Stomach (tissue), 19 donors: ENCODE measurements around the gene TLR1. TPM values are rescaled to one million over a fixed set of nuclear protein-coding genes. Genes with fewer than 3 reads are reported as not detected.

ENCODE experiments used
- DNase-seq, 2 donors: peaks; one replicate each; pipeline versions ENCODE4 v3.0.0 to v3.0.0-alpha.2; 2013 to 2019
- H3K27ac ChIP-seq, 5 donors: fragments of 200-600 bp in 4 of 5; sonication (generic) in 4 of 5; one replicate each; pipeline ENCODE4 v1.5.1; 2013 to 2019; ENCODE audit warnings: mild to moderate bottlenecking in 1 of 5, moderate library complexity in 1 of 5
- H3K27me3 ChIP-seq, 3 donors: fragments of 200-600 bp; sonication (generic); one replicate each; pipeline ENCODE4 v1.5.1; 2017 to 2019; ENCODE audit warnings: mixed run types in 1 of 3
- H3K36me3 ChIP-seq, 4 donors: fragments of 200-600 bp; sonication (generic); 1 replicate in 3 of 4; 2 replicates in 1 of 4; pipeline ENCODE4 v1.5.1; 2016 to 2019
- H3K4me1 ChIP-seq, 4 donors: fragments of 200-600 bp; sonication (generic); one replicate each; pipeline ENCODE4 v1.5.1; 2016 to 2019
- H3K4me3 ChIP-seq, 4 donors: fragments of 200-600 bp; sonication (generic) in 3 of 4; one replicate each; pipeline ENCODE4 v1.5.1; 2016 to 2019; ENCODE audit warnings: mild to moderate bottlenecking in 1 of 4
- H3K9me3 ChIP-seq, 4 donors: fragments of 200-600 bp; sonication (generic); one replicate each; pipeline ENCODE4 v1.5.1; 2016 to 2019
- CTCF ChIP-seq, 7 experiments: fragments of 450-650 bp in 4 of 7; fragments of 200-600 bp in 3 of 7; sonication (generic) in 3 of 7; IDR thresholded peaks; one replicate each; pipeline ENCODE4 v1.5.1; 2016 to 2019; ENCODE audit warnings: antibody characterized with exemption in 7 of 7, control low read depth in 2 of 7, mild to moderate bottlenecking in 1 of 7
- EP300 ChIP-seq: sonication (generic); formaldehyde crosslinking; IDR thresholded peaks from one replicate; pipeline ENCODE4 v1.6.1; 2017; ENCODE audit warnings: antibody characterized with exemption
- POLR2A ChIP-seq, 4 donors: fragments of 450-650 bp; IDR thresholded peaks; one replicate each; pipeline ENCODE4 v1.6.1; 2016; ENCODE audit warnings: antibody characterized with exemption in 4 of 4, control low read depth in 2 of 4, mild to moderate bottlenecking in 1 of 4, moderate library complexity in 1 of 4
- POLR2AphosphoS5 ChIP-seq, 3 donors: sonication (generic); formaldehyde crosslinking; IDR thresholded peaks; one replicate each; pipeline ENCODE4 v1.6.1; 2016; ENCODE audit warnings: antibody characterized with exemption in 3 of 3
- WGBS, 5 donors: extraction: QIAGEN DNeasy Blood & Tissue Kit in 3 of 5; methylation state at CpG; one replicate each; pipeline versions ENCODE4 v1.1.5 to v1.1.7; 2013 to 2018; 5-methylcytosine and 5-hydroxymethylcytosine counted together
- intact Hi-C: fragments of 100-400 bp; cut with DNase I; formaldehyde crosslinking; loops from one replicate; pipeline ENCODE4 v1.15.1; 2023; ENCODE audit warnings: low total_unique reads
- long read RNA-seq, 10 donors: transcript quantifications; one replicate each; lab custom pipeline, GENCODE V29; 2026
- polyA plus RNA-seq, 3 donors: library from polyadenylated mRNA; stranded (reverse); fragments of 200-250 nt; gene quantifications; one replicate each; pipeline ENCODE4 v1.2.3, GENCODE V29; 2013
- total RNA-seq, 5 donors: library from RNA; depleted of rRNA; stranded (reverse); fragments of >200 nt; gene quantifications; one replicate each; pipeline versions ENCODE4 v1.1.0 to v1.2.3, GENCODE V29; 2014 to 2016
- donor health status: healthy with polysubstance abuse.
- donor health status: Bipolar disorder and iron deficiency.
- donor health status: healthy.

TLR1 gene
- total RNA-seq = 10 to 100 TPM in 1 of 5 donors, 1 to 10 TPM in 3, not detected in 1; 5.3 to 37.4 (median 6.9) TPM
- polyA plus RNA-seq = 1 to 10 TPM; 1.2 to 2.9 (median 1.5) TPM
- long read RNA-seq, donor 1 = 0 reads
- long read RNA-seq, donor 2 = 0 reads
- long read RNA-seq, donor 3 = 0 reads
- long read RNA-seq, donor 4 = 0 reads
- long read RNA-seq, donor 5, partial matches to known transcripts = 0 of 1 reads
- long read RNA-seq, donor 5, other reads (novel, unspliced or antisense) = 0 of 1 reads
- long read RNA-seq, donor 6 = 0 reads
- long read RNA-seq, donor 7, partial matches to known transcripts = 0 of 2 reads
- long read RNA-seq, donor 7, other reads (novel, unspliced or antisense) = 0 of 2 reads
- long read RNA-seq, donor 8 = 0 reads
- long read RNA-seq, donor 9 = 0 reads
- long read RNA-seq, donor 10 = 0 reads

GRCh38 chr4:38804654-38805295 is at the start of gene TLR1:
TSS of gene TLR1 (minus strand) at chr4:38804791. CDS start at chr4:38798831, 5,960 bp downstream.
- Histone ChIP-seq H3K4me3 (peak within 1 kb of the TSS; percentile 13 to 33 (median 31)), H3K36me3 (peaks cover 0 to 12% (median 11%) of the 10 kb centered on the region in 4 donors), H3K9me3 (no peaks in the 10 kb centered on the region), H3K4me1 (peaks cover 0 to 30% (median 15%) of the 10 kb centered on the region in 4 donors), H3K27ac (peak within 1 kb of the TSS in 4 of 5 donors; percentile 42 to 81 (median 72)), H3K27me3 (no peaks in the 10 kb centered on the region)
- 28 to 38% (median 36%) methylated on average over 7 of the region's 7 CpGs for WGBS, 5 donors
- intact Hi-C loops = no loop called here
- DNase-seq = peak in 1 of 2 donors; percentile 79
- TF ChIP-seq CTCF (IDR thresholded peaks at IDR 0.05) = peak in 5 of 7 experiments; percentile 32 to 61 (median 53)
- TF ChIP-seq POLR2AphosphoS5 (IDR thresholded peaks at IDR 0.05) = no peak

GRCh38 chr4:38846015-38846414 is 41.4 kb upstream of the TLR1 start:
- no peaks in the 10 kb centered on the region for H3K4me1 ChIP-seq
- no peak overlapping the region for H3K27ac ChIP-seq
- 77 to 99% (median 96%) methylated on average over 3 of the region's 3 CpGs for WGBS, 5 donors
- H3K36me3 ChIP-seq = no peaks in the 10 kb centered on the region
- DNase-seq = no peak
- H3K4me3 ChIP-seq = no peak overlapping the region
- H3K9me3 ChIP-seq = peaks cover 0 to 5% (median 0%) of the 10 kb centered on the region in 4 donors
- intact Hi-C loops = no loop called here
- TF ChIP-seq CTCF (IDR thresholded peaks at IDR 0.05) (no peak), POLR2AphosphoS5 (IDR thresholded peaks at IDR 0.05) (no peak), EP300 (no peak), POLR2A (IDR thresholded peaks at IDR 0.05) (no peak)
- H3K27me3 ChIP-seq = no peaks in the 10 kb centered on the region

GRCh38 chr4:38842994-38843393 is 38.4 kb upstream of the TLR1 start:
- no peaks in the 10 kb centered on the region for H3K9me3 ChIP-seq
- H3K27ac ChIP-seq = no peak overlapping the region
- intact Hi-C loops = no loop called here
- H3K36me3 ChIP-seq = no peaks in the 10 kb centered on the region
- H3K4me1 ChIP-seq = no peaks in the 10 kb centered on the region
- no peak for TF ChIP-seq POLR2AphosphoS5 (IDR thresholded peaks at IDR 0.05)
- no peak for TF ChIP-seq EP300
- no peak for TF ChIP-seq POLR2A (IDR thresholded peaks at IDR 0.05)
- no peak for TF ChIP-seq CTCF (IDR thresholded peaks at IDR 0.05)
- DNase-seq = no peak
- WGBS, 5 donors = 49 to 73% (median 61%) methylated on average over 4 of the region's 4 CpGs
- no peaks in the 10 kb centered on the region for H3K27me3 ChIP-seq
- H3K4me3 ChIP-seq = no peak overlapping the region

GRCh38 chr4:38837849-38838248 is 33.3 kb upstream of the TLR1 start:
- Histone ChIP-seq H3K9me3 (peaks cover 0 to 28% (median 13%) of the 10 kb centered on the region in 4 donors), H3K4me3 (no peak overlapping the region), H3K27ac (no peak overlapping the region), H3K4me1 (no peaks in the 10 kb centered on the region), H3K36me3 (no peaks in the 10 kb centered on the region), H3K27me3 (no peaks in the 10 kb centered on the region)
- DNase-seq = no peak
- 52 to 76% (median 66%) methylated on average over 2 of the region's 2 CpGs for WGBS, 5 donors
- TF ChIP-seq CTCF (IDR thresholded peaks at IDR 0.05) = no peak
- TF ChIP-seq EP300 = no peak
- no peak for TF ChIP-seq POLR2A (IDR thresholded peaks at IDR 0.05)
- TF ChIP-seq POLR2AphosphoS5 (IDR thresholded peaks at IDR 0.05) = no peak
- intact Hi-C loops = no loop called here
